ENCODE measurements around the gene MGME1. TPM values are rescaled to one million over a fixed set of nuclear protein-coding genes. Genes with fewer than 3 reads are reported as not detected.

MGME1 gene
- total and polyA plus RNA-seq, 9 of the 15 experiments (the other 6 are each of a cell fraction or from before 2014, with no cell fraction given), result 13.4 to 45.1 (median 30.6) TPM

- intact Hi-C loops (cut with micrococcal nuclease) (no loop called here), in situ Hi-C loops (cut with MboI) (no loop called here)
- no peaks in the 10 kb centered on the region for H4K20me1 ChIP-seq (replicated peaks; ENCODE audit: control insufficient read depth, insufficient read depth, low read length)
- no peak overlapping the region for H3K27ac ChIP-seq (ENCODE audit: extremely low read depth, low read depth, low read length)
- no peaks in the 10 kb centered on the region; a peak in 1 of 5 replicates for H3K4me1 ChIP-seq (replicated peaks in 1 of 2; ENCODE audit: control insufficient read depth in 2 of 2, insufficient read depth in 2 of 2, low read length in 2 of 2)
- CTCF ChIA-PET (ENCODE audit: low intra/inter-chr PET ratio), result no interaction called here
- POLR2A ChIA-PET, result interaction anchor here (0.7 kb wide), 1 partner anchor 18 kb away, joined by 3 read pairs; no protein-coding TSS in a partner anchor
- H3K27me3 ChIP-seq (ENCODE audit: control insufficient read depth in 2 of 2, insufficient read depth in 2 of 2, low read length in 2 of 2), result peaks cover 0 to 17% of the 10 kb centered on the region in 2 experiments; a peak in 2 of 5 replicates
- DNase-seq (ENCODE audit: extremely low read depth in 1 of 4, low spot score in 3 of 4) (no peak), ATAC-seq (peak; percentile 43; the same call in 1 of the 3 replicates), FAIRE-seq (no peak)
- 0% methylated on average over 7 of the region's 7 CpGs for WGBS (ENCODE audit: insufficient coverage, low coverage, missing lambda C conversion rate)
- H3K9me1 ChIP-seq (ENCODE audit: control insufficient read depth, insufficient read depth, low read length), result no peaks in the 10 kb centered on the region
- no TSS peak for BruUV-seq (replicated peaks)
- no peaks in the 10 kb centered on the region for H3K9me3 ChIP-seq (replicated peaks; ENCODE audit: control insufficient read depth, insufficient read depth, low read depth, low read length)
- no peak overlapping the region for H2AFZ ChIP-seq (ENCODE audit: low read depth, low read length)
- H3K36me3 ChIP-seq (ENCODE audit: control insufficient read depth, insufficient read depth, low read length), result no peaks in the 10 kb centered on the region
- TF ChIP-seq CTCF (IDR thresholded peaks at IDR 0.05 in 2 of 3, conservative IDR thresholded peaks at IDR 0.05 in 1 of 3; ENCODE audit: insufficient read depth in 2 of 3, low read depth in 1 of 3, low read length in 3 of 3) (peak in 2 of 3 experiments; percentile 4 to 9; a peak in 1 of 6 replicates), CREB3 (tag; conservative IDR thresholded peaks at IDR 0.05; ENCODE audit: low read depth) (no peak)
- no peak overlapping the region for H3K4me2 ChIP-seq (ENCODE audit: insufficient read depth, low read length)
- no peaks in the 10 kb centered on the region for H3K79me2 ChIP-seq (ENCODE audit: control insufficient read depth, insufficient read depth, low read length)
- H3K9ac ChIP-seq (ENCODE audit: insufficient read depth in 1 of 2, low read depth in 2 of 2, low read length in 2 of 2), result no peak overlapping the region
- H3K4me3 ChIP-seq, result no peak overlapping the region
Measured at GRCh38 chr20:18020931-18021330, 52.1 kb downstream of the MGME1 start.
